Endodermal cell (in vitro differentiated cells): Measurements from ENCODE around the gene ARL3. TPM values are rescaled to one million over a fixed set of nuclear protein-coding genes. Genes with fewer than 3 reads are reported as not detected.

Experiments used
- DNase-seq: peaks from one replicate; pipeline ENCODE4 v3.0.0-alpha.2; 2017
- H3K27ac ChIP-seq: 2 replicates; pipeline ENCODE4 v1.5.1; 2013; ENCODE audit warnings: mild to moderate bottlenecking, low read depth, low read length, moderate library complexity
- H3K27me3 ChIP-seq: 2 replicates; pipeline ENCODE4 v1.6.1; 2013; ENCODE audit warnings: mild to moderate bottlenecking, low read length, moderate library complexity; ENCODE audit not compliant: insufficient read depth, control insufficient read depth, poor library complexity, severe bottlenecking
- H3K36me3 ChIP-seq: 2 replicates; pipeline ENCODE4 v1.7.0; 2013; ENCODE audit warnings: mild to moderate bottlenecking, low read length, moderate library complexity; ENCODE audit not compliant: control insufficient read depth, insufficient read depth
- H3K4me1 ChIP-seq: one replicate; pipeline ENCODE4 v1.7.0; 2013; ENCODE audit warnings: low read length; ENCODE audit not compliant: control insufficient read depth, insufficient read depth
- H3K4me3 ChIP-seq: 2 replicates; pipeline ENCODE4 v1.5.1; 2013; ENCODE audit warnings: mild to moderate bottlenecking, low read length, moderate library complexity
- H3K9ac ChIP-seq: 2 replicates; pipeline ENCODE4 v1.6.1; 2013; ENCODE audit warnings: mild to moderate bottlenecking, low read length, moderate library complexity; ENCODE audit not compliant: poor library complexity, severe bottlenecking; ENCODE audit errors: extremely low read depth
- H3K9me3 ChIP-seq: 2 replicates; pipeline ENCODE4 v1.6.1; 2013; ENCODE audit warnings: mild to moderate bottlenecking, low read length, moderate library complexity; ENCODE audit not compliant: control insufficient read depth
- H3K27ac Mint-ChIP-seq: 2 replicates; pipeline ENCODE4 v1.8.0; 2020; ENCODE audit warnings: mixed read lengths
- H3K27me3 Mint-ChIP-seq: 2 replicates; pipeline ENCODE4 v1.8.0; 2021; ENCODE audit warnings: mild to moderate bottlenecking, mixed read lengths; ENCODE audit not compliant: insufficient read depth
- H3K36me3 Mint-ChIP-seq: 2 replicates; pipeline ENCODE4 v1.8.0; 2020; ENCODE audit warnings: low read depth, mixed read lengths
- H3K4me1 Mint-ChIP-seq: 2 replicates; pipeline ENCODE4 v1.8.0; 2020; ENCODE audit warnings: mixed read lengths
- H3K4me3 Mint-ChIP-seq: 2 replicates; pipeline ENCODE4 v1.8.0; 2020; ENCODE audit warnings: mild to moderate bottlenecking, moderate library complexity, mixed read lengths
- H3K9me3 Mint-ChIP-seq: 2 replicates; pipeline ENCODE4 v1.8.0; 2020; ENCODE audit warnings: mild to moderate bottlenecking, mixed read lengths
- CTCF ChIP-seq: fragments of 200-600 bp; sonication (generic); conservative IDR thresholded peaks from 2 replicates; pipeline ENCODE4 v1.5.0; 2021; ENCODE audit warnings: antibody characterized with exemption, mild to moderate bottlenecking
- WGBS, 2 experiments: methylation state at CpG; one replicate each; pipeline versions ENCODE4 v1.1.5 to v1.1.7; 2013; ENCODE audit warnings: missing lambda C conversion rate in 2 of 2, mixed read lengths in 1 of 2; ENCODE audit not compliant: insufficient coverage in 1 of 2, insufficient read length in 1 of 2; 5-methylcytosine and 5-hydroxymethylcytosine counted together
- long read RNA-seq, 4 experiments: library from polyadenylated mRNA in 2 of 4; library from RNA in 1 of 4; library from capped mRNA in 1 of 4; stranded (forward) in 3 of 4; unstranded in 1 of 4; transcript quantifications; one replicate each; pipeline ENCODE4 v2.0.0, GENCODE V29; 2020 to 2021; ENCODE audit warnings: inconsistent platforms in 1 of 4
- polyA plus RNA-seq, 2 experiments: library from polyadenylated mRNA; stranded (reverse); fragments of 50-300 nt; gene quantifications; one replicate each; pipeline ENCODE4 v1.2.3, GENCODE V29; 2013
- total RNA-seq, 2 donors: library from RNA; stranded (reverse); fragmentation: NEBNext Ultra II Directional in 1 of 2; extraction: Animal tissue kit (Norgen Biotek cat#: 25700) in 1 of 2; gene quantifications; 2 replicates in 1 of 2; 3 replicates in 1 of 2; pipeline ENCODE4 v1.2.1, GENCODE V29; 2021

Gene ARL3
- 10 to 100 TPM; 20.3 to 25.6 TPM for total RNA-seq
- polyA plus RNA-seq (2013, experiment 1 of 2): 31.4 TPM
- 30.8 TPM for polyA plus RNA-seq (2013, experiment 2 of 2)
- long read RNA-seq, experiment 1, transcript ARL3-201 (6 exons, 3,844 nt): major isoform, 23 of 58 reads
- long read RNA-seq, experiment 1, partial matches to known transcripts: 29 of 58 reads
- long read RNA-seq, experiment 1, other reads (novel, unspliced or antisense): 6 of 58 reads
- long read RNA-seq, experiment 2, transcript ARL3-201 (6 exons, 3,844 nt): major isoform, 89 of 105 reads
- long read RNA-seq, experiment 2, partial matches to known transcripts: 8 of 105 reads
- long read RNA-seq, experiment 2, other reads (novel, unspliced or antisense): 8 of 105 reads
- long read RNA-seq, experiment 3, transcript ARL3-201 (6 exons, 3,844 nt): major isoform, 46 of 59 reads
- long read RNA-seq, experiment 3, partial matches to known transcripts: 8 of 59 reads
- long read RNA-seq, experiment 3, other reads (novel, unspliced or antisense): 5 of 59 reads
- long read RNA-seq, experiment 4, transcript ARL3-201 (6 exons, 3,844 nt): major isoform, 335 of 373 reads
- long read RNA-seq, experiment 4, partial matches to known transcripts: 10 of 373 reads
- long read RNA-seq, experiment 4, other reads (novel, unspliced or antisense): 28 of 373 reads

- Histone ChIP-seq H3K27me3 (no peaks in the 10 kb centered on the region), H3K36me3 (peaks cover 3% of the 10 kb centered on the region), H3K9ac (peak within 1 kb of the TSS; percentile 88), H3K4me3 (peak within 1 kb of the TSS; percentile 99), H3K27ac (peak within 1 kb of the TSS; percentile 90), H3K4me1 (peaks cover 10% of the 10 kb centered on the region), H3K9me3 (no peaks in the 10 kb centered on the region)
- Mint-ChIP-seq H3K4me3 (peak within 1 kb of the TSS; percentile 93), H3K27ac (peak within 1 kb of the TSS; percentile 96), H3K36me3 (peaks cover 3% of the 10 kb centered on the region), H3K4me1 (peaks cover 42% of the 10 kb centered on the region), H3K9me3 (no peaks in the 10 kb centered on the region), H3K27me3 (no peaks in the 10 kb centered on the region)
- DNase-seq: peak; percentile 99
- 0 to 1% methylated on average over 26 to 62 of the region's 62 CpGs for WGBS, 2 experiments
- peak; percentile 81 for TF ChIP-seq CTCF
These were observed at the start of gene ARL3 for GRCh38 chr10:102713814-102714620. Gene ARL3 (minus strand): TSS chr10:102714397. CDS start chr10:102714275, 122 bp downstream.

GRCh38 chr10:102763037-102763607 is 48.9 kb upstream of the ARL3 start:
- WGBS, 2 experiments: 80 to 89% methylated on average over 7 of the region's 7 CpGs
- TF ChIP-seq CTCF: no peak
- no peak overlapping the region for H3K27ac ChIP-seq
- Mint-ChIP-seq H3K4me1 (peaks cover 12% of the 10 kb centered on the region), H3K36me3 (peaks cover 26% of the 10 kb centered on the region), H3K27ac (peak overlapping the region; percentile 38), H3K27me3 (no peaks in the 10 kb centered on the region), H3K4me3 (no peak overlapping the region), H3K9me3 (no peaks in the 10 kb centered on the region)
- no peaks in the 10 kb centered on the region for H3K9me3 ChIP-seq
- H3K4me3 ChIP-seq: no peak overlapping the region
- no peak for DNase-seq
- H3K36me3 ChIP-seq: no peaks in the 10 kb centered on the region
- H3K9ac ChIP-seq: peak overlapping the region; percentile 22
- peaks cover 11% of the 10 kb centered on the region for H3K4me1 ChIP-seq
- no peaks in the 10 kb centered on the region for H3K27me3 ChIP-seq

GRCh38 chr10:102762401-102763015 is 48.3 kb upstream of the ARL3 start:
- Histone ChIP-seq H3K9ac (peak overlapping the region; percentile 22), H3K27me3 (no peaks in the 10 kb centered on the region), H3K9me3 (no peaks in the 10 kb centered on the region), H3K27ac (no peak overlapping the region), H3K4me3 (no peak overlapping the region), H3K36me3 (no peaks in the 10 kb centered on the region), H3K4me1 (peaks cover 11% of the 10 kb centered on the region)
- DNase-seq: no peak
- no peak for TF ChIP-seq CTCF
- Mint-ChIP-seq H3K9me3 (no peaks in the 10 kb centered on the region), H3K4me1 (peaks cover 12% of the 10 kb centered on the region), H3K27ac (peak overlapping the region; percentile 38), H3K4me3 (no peak overlapping the region), H3K36me3 (peaks cover 26% of the 10 kb centered on the region), H3K27me3 (no peaks in the 10 kb centered on the region)
- 85 to 98% methylated on average over 6 to 7 of the region's 7 CpGs for WGBS, 2 experiments
